Epithelial cell of proximal tubule (primary cell): ENCODE data around the gene LRRC3C. TPM values are rescaled to one million over a fixed set of nuclear protein-coding genes. Genes with fewer than 3 reads are reported as not detected.
A peak's percentile ranks its signal among the peaks of the same experiment; 100 is the strongest.

Source experiments
- DNase-seq: peaks from one replicate; pipeline ENCODE4 v3.0.0-alpha.2; 2011; ENCODE audit warnings: low read depth
- H3K4me3 ChIP-seq: 2 replicates; pipeline ENCODE4 v1.5.1; 2011; ENCODE audit warnings: low read depth, mild to moderate bottlenecking, low read length
- CTCF ChIP-seq: conservative IDR thresholded peaks from 2 replicates; pipeline ENCODE4 v1.5.1; 2012; ENCODE audit warnings: low read depth, mild to moderate bottlenecking, low read length
- total RNA-seq: library from RNA; depleted of rRNA; stranded (reverse); fragments of >200 nt; gene quantifications from 2 replicates; pipeline ENCODE4 v1.2.3, GENCODE V29; 2015

Gene LRRC3C
- total RNA-seq, 1 donor from 2014 or later, result not detected

DNA sequence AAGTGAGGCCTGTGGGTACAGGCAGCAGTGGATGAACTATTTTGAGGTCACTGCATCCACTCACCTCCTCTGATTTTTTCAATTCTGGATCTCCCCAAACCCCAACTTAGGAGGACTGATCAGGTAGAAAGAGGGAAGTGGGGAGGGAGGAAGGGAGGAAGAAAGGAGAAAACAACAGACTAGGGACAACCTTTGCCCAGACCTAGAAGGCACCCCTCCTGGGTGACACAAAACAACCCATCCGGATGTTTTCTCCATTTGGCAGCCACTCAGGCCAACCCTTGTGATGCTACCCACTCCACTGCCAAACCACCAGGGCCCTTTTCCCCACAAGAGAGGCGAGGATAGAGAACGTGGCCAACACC is 2.9 kb upstream of the LRRC3C start:
- no peak overlapping the region for H3K4me3 ChIP-seq
- no peak for TF ChIP-seq CTCF
- no peak for DNase-seq

DNA sequence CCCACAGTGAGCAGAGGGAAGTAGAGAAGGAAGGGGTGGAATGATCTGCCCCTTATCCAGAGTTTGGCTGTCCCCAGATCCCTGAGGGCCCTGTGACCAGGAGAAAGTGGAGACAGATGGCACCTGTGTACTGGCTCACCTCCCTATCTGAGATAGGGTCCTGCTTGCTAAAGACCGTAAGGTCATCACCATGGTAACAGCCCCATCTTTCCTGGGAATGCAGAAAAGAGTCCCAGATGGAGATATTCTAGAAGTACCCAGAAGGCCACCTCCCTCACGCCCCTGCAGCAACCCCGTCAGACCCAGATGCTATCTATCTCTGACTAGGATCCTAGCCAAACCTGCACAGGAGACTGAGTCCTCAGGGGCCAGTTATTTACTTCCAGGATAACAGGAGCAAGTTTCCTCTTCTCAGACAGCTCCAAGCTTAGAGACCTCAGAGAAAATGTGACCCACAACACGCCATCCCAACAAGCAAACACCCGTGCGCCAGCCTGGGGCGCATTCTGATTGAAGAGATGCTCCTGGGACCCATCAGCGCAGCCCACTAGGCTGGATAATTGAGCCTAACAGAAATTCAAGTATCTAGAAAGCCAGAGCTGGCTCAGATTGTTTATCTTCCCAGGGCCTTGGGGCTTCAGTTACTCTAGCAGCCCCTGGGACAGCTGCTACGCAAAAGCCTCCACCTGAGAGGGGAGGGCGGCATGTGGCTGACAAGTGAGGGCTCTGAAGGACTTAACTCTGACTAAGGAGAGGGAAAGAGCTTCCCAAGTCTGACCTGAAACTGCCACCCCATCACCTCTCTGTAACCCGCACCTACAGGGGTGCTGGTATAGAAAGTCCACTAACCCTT is 2.0 kb upstream of the LRRC3C start:
- no peak for DNase-seq
- no peak for TF ChIP-seq CTCF
- H3K4me3 ChIP-seq, result peak overlapping the region; percentile 86

- no peak for TF ChIP-seq CTCF
- peak overlapping the region; percentile 86 for H3K4me3 ChIP-seq
- no peak for DNase-seq
Measured at GRCh38 chr17:39926135-39926587, 1.4 kb upstream of the LRRC3C start.

- no peak for DNase-seq
- peak overlapping the region; percentile 86 for H3K4me3 ChIP-seq
- no peak for TF ChIP-seq CTCF
Measured at GRCh38 chr17:39926588-39927100, 888 bp upstream of the LRRC3C start.

- peak overlapping the region; percentile 86 for H3K4me3 ChIP-seq
- TF ChIP-seq CTCF, result no peak
- DNase-seq, result no peak
Measured at GRCh38 chr17:39927929-39928857, 661 bp downstream of the LRRC3C start.

DNA sequence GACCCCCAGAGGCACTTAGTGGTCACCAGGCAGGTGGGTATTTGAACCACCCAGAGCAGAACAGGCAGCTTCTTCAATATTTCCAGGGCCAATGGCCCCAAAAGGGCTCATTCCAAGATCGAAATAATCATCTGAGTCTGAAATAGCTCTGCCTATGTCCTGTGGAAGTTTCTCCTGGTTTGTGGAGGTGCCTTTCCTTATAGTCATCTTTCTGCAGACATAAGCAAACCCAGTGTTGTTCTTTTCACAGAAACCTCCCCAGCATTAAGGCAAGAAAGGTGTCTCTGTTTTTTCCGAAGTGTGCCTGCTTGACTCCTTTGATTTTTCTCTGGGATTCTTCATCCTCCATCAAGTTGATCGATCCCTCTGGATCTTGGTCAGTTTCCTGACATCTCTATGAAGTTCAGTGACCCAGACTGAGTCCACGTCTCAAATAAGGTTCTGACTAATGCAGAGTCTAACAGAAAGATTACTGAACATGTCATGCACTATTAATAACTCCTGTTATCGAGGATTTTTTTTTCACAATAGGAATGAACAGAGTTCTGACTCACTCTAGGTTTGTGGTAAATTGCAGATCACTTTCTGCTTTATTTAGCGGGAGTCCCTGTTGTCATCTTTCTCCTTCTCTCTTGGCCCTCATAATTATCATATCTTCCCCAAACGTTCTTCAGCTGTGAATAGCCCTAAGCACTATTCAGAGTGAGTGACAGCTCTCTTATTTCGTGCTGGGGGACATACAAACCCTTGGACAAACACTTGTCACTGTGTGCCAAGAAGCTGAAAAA is 1.5 kb downstream of the LRRC3C start:
- H3K4me3 ChIP-seq, result no peak overlapping the region
- no peak for DNase-seq
- no peak for TF ChIP-seq CTCF
